Activated CD4-positive, alpha-beta T cell treated with anti-CD3 and anti-CD28 coated beads for 48 hours (primary cell): ENCODE results near the gene DCST1.

Experiments
- DNase-seq: peaks from one replicate; pipeline ENCODE4 v3.0.0-alpha.2; 2020

Gene DCST1

GRCh38 chr1:155001425-155001674 is 32.3 kb upstream of the DCST1 start:
- DNase-seq: no peak

- DNase-seq: peak; percentile 99
Measured at GRCh38 chr1:155001675-155002463, 31.8 kb upstream of the DCST1 start.

GRCh38 chr1:155002464-155003226 is 31.0 kb upstream of the DCST1 start, which contains the start of gene ZBTB7B:
Gene ZBTB7B, plus strand, starts transcription at chr1:155002802. Its CDS starts 11,859 bp downstream, at chr1:155014661.
- peak; percentile 20 for DNase-seq

- no peak for DNase-seq
Measured at GRCh38 chr1:155003227-155003765, 30.3 kb upstream of the DCST1 start.

- DNase-seq: no peak
Measured at GRCh38 chr1:155003766-155004351, 29.8 kb upstream of the DCST1 start.

- DNase-seq: no peak
Measured at GRCh38 chr1:155004352-155005075, 29.1 kb upstream of the DCST1 start.

- DNase-seq: no peak
Measured at GRCh38 chr1:155005076-155006011, 28.3 kb upstream of the DCST1 start.

- DNase-seq: peak; percentile 56
Measured at GRCh38 chr1:155006601-155007101, 27.0 kb upstream of the DCST1 start.

- no peak for DNase-seq
Measured at GRCh38 chr1:155007251-155007828, 26.3 kb upstream of the DCST1 start.

- peak; percentile 89 for DNase-seq
Measured at GRCh38 chr1:155008015-155008941, 25.3 kb upstream of the DCST1 start.

GRCh38 chr1:155009221-155009711 is 24.4 kb upstream of the DCST1 start:
- DNase-seq: peak; percentile 51

GRCh38 chr1:155009742-155010141 is 23.9 kb upstream of the DCST1 start:
- no peak for DNase-seq

GRCh38 chr1:155010211-155010918 is 23.3 kb upstream of the DCST1 start:
- no peak for DNase-seq

- no peak for DNase-seq
Measured at GRCh38 chr1:155011004-155011416, 22.6 kb upstream of the DCST1 start.

GRCh38 chr1:155011437-155012025 is 22.1 kb upstream of the DCST1 start:
- DNase-seq: no peak

GRCh38 chr1:155012026-155012546 is 21.5 kb upstream of the DCST1 start:
- peak; percentile 69 for DNase-seq

GRCh38 chr1:155012776-155013602 is 20.6 kb upstream of the DCST1 start:
- DNase-seq: no peak

GRCh38 chr1:155013632-155014031 is 20.0 kb upstream of the DCST1 start:
- no peak for DNase-seq
